GM12878 (cell line): ENCODE data around the gene PRELID2. TPM values are rescaled to one million over a fixed set of nuclear protein-coding genes. Genes with fewer than 3 reads are reported as not detected.

Experiments used
- ATAC-seq: fragments of 200-7000 bp; cut with Tn5 transposase; 3 replicates; pipeline ENCODE4 v1.9.1; 2020; ENCODE audit warnings: mild to moderate bottlenecking, moderate library complexity
- BruUV-seq: library from RNA; stranded (reverse); fragments of 400-500 nt; replicated peaks from 2 replicates; lab custom pipeline; 2021; lab: Mats Ljungman, UMichigan
- CTCF ChIA-PET: fragments of 300-600 bp; sonication (Branson Sonifier 250); formaldehyde crosslinking; extraction: SDS; loops from one replicate; lab custom pipeline; 2021; ENCODE audit warnings: inconsistent platforms; lab: Yijun Ruan, JAX
- POLR2A ChIA-PET: fragments of 350-600 bp; formaldehyde crosslinking; extraction: SDS; loops from one replicate; lab custom pipeline; 2021; ENCODE audit warnings: inconsistent platforms; lab: Charles Lee
- RAD21 ChIA-PET: fragments of 300-600 bp; sonication (Branson Sonifier 250); formaldehyde crosslinking; loops from one replicate; lab custom pipeline; 2023; ENCODE audit warnings: antibody characterized with exemption; ENCODE audit not compliant: unreplicated experiment; lab: Charles Lee
- SMC1A ChIA-PET: fragments of 300-600 bp; sonication (Branson Sonifier 250); formaldehyde crosslinking; loops from one replicate; lab custom pipeline; 2023; ENCODE audit not compliant: unreplicated experiment, uncharacterized antibody; lab: Charles Lee
- DNase-seq: peaks from one replicate; pipeline ENCODE4 v3.0.0-alpha.2; 2011; ENCODE audit warnings: low read depth, low spot score
- FAIRE-seq: peaks from 3 replicates; lab custom pipeline; 2011; peaks lifted over from hg19 to GRCh38; lab: Jason Lieb, UNC
- H2AFZ ChIP-seq: 2 replicates; pipeline ENCODE4 v1.6.0; 2011; ENCODE audit warnings: low read depth, low read length, control low read depth; ENCODE audit not compliant: control insufficient read depth
- H3K27ac ChIP-seq: 2 replicates; pipeline ENCODE4 v1.5.1; 2011; ENCODE audit warnings: control low read depth; ENCODE audit not compliant: control insufficient read depth, insufficient read depth
- H3K27me3 ChIP-seq, 2 experiments: replicated peaks in 1 of 2; 2 replicates each; pipeline versions ENCODE4 v1.6.0 to v1.6.1; 2011; ENCODE audit warnings: low read length in 1 of 2; ENCODE audit not compliant: control insufficient read depth in 2 of 2, insufficient read depth in 2 of 2
- H3K36me3 ChIP-seq, 2 experiments: 2 replicates each; pipeline ENCODE4 v1.5.1; 2011; ENCODE audit warnings: low read length in 1 of 2; ENCODE audit not compliant: control insufficient read depth in 2 of 2, insufficient read depth in 2 of 2
- H3K4me1 ChIP-seq: 2 replicates; pipeline ENCODE4 v1.6.1; 2011; ENCODE audit warnings: mild to moderate bottlenecking, low read length, moderate library complexity, mixed read lengths; ENCODE audit not compliant: control insufficient read depth, insufficient read depth
- H3K4me2 ChIP-seq: 2 replicates; pipeline ENCODE4 v1.6.0; 2011; ENCODE audit warnings: control low read depth; ENCODE audit not compliant: control insufficient read depth, insufficient read depth
- H3K4me3 ChIP-seq: fragments of 200-600 bp; sonication (generic); 2 replicates; pipeline ENCODE4 v1.5.1; 2016
- H3K79me2 ChIP-seq: 2 replicates; pipeline ENCODE4 v1.6.0; 2011; ENCODE audit warnings: low read length; ENCODE audit not compliant: control insufficient read depth, insufficient read depth
- H3K9ac ChIP-seq: 2 replicates; pipeline ENCODE4 v1.8.0; 2011; ENCODE audit warnings: low read length, control low read depth, mixed read lengths; ENCODE audit not compliant: control insufficient read depth, insufficient read depth
- H3K9me3 ChIP-seq: replicated peaks from 3 replicates; pipeline ENCODE4 v1.5.1; 2011; ENCODE audit warnings: mild to moderate bottlenecking, low read length; ENCODE audit not compliant: control insufficient read depth, insufficient read depth
- H4K20me1 ChIP-seq: 2 replicates; pipeline ENCODE4 v1.6.0; 2011; ENCODE audit not compliant: control insufficient read depth, insufficient read depth
- CHD1 ChIP-seq: IDR thresholded peaks from 2 replicates; pipeline ENCODE4 v1.6.1; 2012; ENCODE audit warnings: low read depth, low read length, improper control_type of control experiment
- CREB1 ChIP-seq: IDR thresholded peaks from 2 replicates; pipeline ENCODE4 v1.6.1; 2012; ENCODE audit warnings: low read depth, mild to moderate bottlenecking, inconsistent platforms
- EGR1 ChIP-seq, 2 experiments: IDR thresholded peaks; 1 replicate in 1 of 2; 2 replicates in 1 of 2; pipeline ENCODE4 v1.6.1; 2011 to 2012; ENCODE audit warnings: low read depth in 2 of 2, low read length in 2 of 2, borderline replicate concordance in 1 of 2, mild to moderate bottlenecking in 1 of 2, moderate library complexity in 1 of 2
- HDAC2 ChIP-seq: fragments of 200-600 bp; sonication (generic); IDR thresholded peaks from 2 replicates; pipeline ENCODE4 v1.6.1; 2017
- JUND ChIP-seq: IDR thresholded peaks from 2 replicates; pipeline ENCODE4 v1.6.1; 2012; ENCODE audit warnings: low read depth, mild to moderate bottlenecking, low read length, improper control_type of control experiment, moderate library complexity
- LARP7 ChIP-seq: fragments of 450-650 bp; IDR thresholded peaks from 2 replicates; pipeline ENCODE4 v1.6.1; 2017; ENCODE audit warnings: mild to moderate bottlenecking
- MAX ChIP-seq: IDR thresholded peaks from 2 replicates; pipeline ENCODE4 v1.6.1; 2012; ENCODE audit warnings: low read depth, low read length, improper control_type of control experiment
- NFIC ChIP-seq: IDR thresholded peaks from 2 replicates; pipeline ENCODE4 v1.6.1; 2012; ENCODE audit warnings: low read depth, mild to moderate bottlenecking, inconsistent platforms, low read length, moderate library complexity
- NRF1 ChIP-seq: conservative IDR thresholded peaks from 2 replicates; pipeline ENCODE4 v1.6.1; 2011; ENCODE audit warnings: mild to moderate bottlenecking, low read depth, low read length, improper control_type of control experiment
- USF1 ChIP-seq: IDR thresholded peaks from 2 replicates; pipeline ENCODE4 v1.6.1; 2011; ENCODE audit warnings: borderline replicate concordance, low read depth, mild to moderate bottlenecking, moderate library complexity, mixed read lengths, low read length; ENCODE audit not compliant: insufficient read depth; ENCODE audit errors: extremely low read length
- ZBTB33 ChIP-seq: fragments of 450-650 bp; IDR thresholded peaks from 2 replicates; pipeline ENCODE4 v1.6.1; 2017; ENCODE audit warnings: mild to moderate bottlenecking
- WGBS: methylation state at CpG from one replicate; pipeline ENCODE4 v1.1.6; 2016; ENCODE audit warnings: low lambda C conversion rate; ENCODE audit not compliant: insufficient replicate concordance, insufficient coverage; ENCODE audit errors: missing lambda C conversion rate; 5-methylcytosine and 5-hydroxymethylcytosine counted together
- in situ Hi-C: fragments of 300-500 bp; cut with MboI; formaldehyde crosslinking; loops from 9 replicates; pipeline ENCODE4 v1.14.3; 2018; ENCODE audit warnings: mixed read lengths
- intact Hi-C: fragments of 100-400 bp; cut with micrococcal nuclease; formaldehyde crosslinking; loops from one replicate; pipeline ENCODE4 v1.14.2; 2022; ENCODE audit not compliant: unreplicated experiment
- polyA plus RNA-seq, 11 experiments: library from polyadenylated mRNA; depleted of rRNA in 4 of 11; unstranded in 6 of 11; stranded (reverse) in 5 of 11; fragments of >200 nt; fragmentation: Nextera tagmentation in 4 of 11; fragmentation: Illumina TruSeq in 1 of 11; extraction: Ambion mirVana in 4 of 11; extraction: Trizol in 1 of 11; gene quantifications; 1 replicate in 1 of 11; 2 replicates in 10 of 11; pipeline versions ENCODE4 v1.2.1 to v1.2.3, GENCODE V29; 2011 to 2016; ENCODE audit warnings: inconsistent platforms in 2 of 11, missing spikeins in 2 of 11, low read depth in 1 of 11
- total RNA-seq, 4 experiments: library from RNA; depleted of rRNA in 3 of 4; stranded (reverse); fragments of >200 nt in 3 of 4; fragmentation: Illumina TruSeq in 1 of 4; extraction: Trizol in 1 of 4; gene quantifications; 2 replicates each; pipeline versions ENCODE4 v1.2.1 to v1.2.3, GENCODE V29; 2013 to 2021
- TF ChIP-seq, protein P1 (sequence below): IDR thresholded peaks from 2 replicates; pipeline ENCODE4 v1.6.1; 2012; ENCODE audit warnings: low read depth, low read length, improper control_type of control experiment
- TF ChIP-seq, protein P2 (sequence below): IDR thresholded peaks from 2 replicates; pipeline ENCODE4 v1.6.1; 2012; ENCODE audit warnings: mild to moderate bottlenecking, low read depth, low read length
- TF ChIP-seq, protein P3 (sequence below): fragments of 450-650 bp; IDR thresholded peaks from 2 replicates; pipeline ENCODE4 v1.6.1; 2016; ENCODE audit warnings: mild to moderate bottlenecking

The PRELID2 gene
- total and polyA plus RNA-seq, 10 of the 15 experiments (the other 5 are each of a cell fraction or from before 2014, with no cell fraction given), result 0.07 to 0.31 (median 0.13) TPM; not detected in 5

DNA sequence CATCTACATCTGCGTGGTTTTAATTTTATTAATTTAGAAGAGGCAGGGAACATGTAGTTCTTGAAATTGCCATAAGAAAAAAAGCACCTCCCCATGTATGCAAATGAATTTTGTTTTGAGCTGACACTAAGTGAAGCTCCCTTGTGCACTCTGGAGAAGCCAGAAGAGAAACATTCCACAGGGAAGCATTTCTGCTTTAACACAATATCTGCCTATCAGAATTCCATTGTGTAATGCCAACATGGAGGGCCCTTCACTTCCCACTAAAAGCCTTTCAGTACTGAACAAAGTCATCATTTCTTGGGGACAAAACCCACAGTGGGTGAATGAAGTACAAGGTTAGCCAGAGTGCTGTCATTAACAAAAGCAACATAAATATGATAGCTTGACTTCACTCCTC is 59.7 kb downstream of the PRELID2 start:
- H3K27me3 ChIP-seq, result no peaks in the 10 kb centered on the region
- no peak overlapping the region for H3K27ac ChIP-seq
- FAIRE-seq (no peak), ATAC-seq (no peak), DNase-seq (no peak)
- intact Hi-C loops, result no loop called here
- H3K9me3 ChIP-seq, result no peaks in the 10 kb centered on the region; the same call in 2 of the 3 replicates
- H2AFZ ChIP-seq, result no peak overlapping the region
- SMC1A ChIA-PET, result no interaction called here
- 0% methylated on average over 1 of the region's 1 CpG for WGBS
- no peaks in the 10 kb centered on the region for H4K20me1 ChIP-seq
- CTCF ChIA-PET, result no interaction called here
- no TSS peak for BruUV-seq
- H3K9ac ChIP-seq, result no peak overlapping the region
- POLR2A ChIA-PET, result no interaction called here
- no peaks in the 10 kb centered on the region for H3K79me2 ChIP-seq
- no peak overlapping the region for H3K4me2 ChIP-seq
- no peak overlapping the region for H3K4me3 ChIP-seq
- RAD21 ChIA-PET, result no interaction called here
- no peaks in the 10 kb centered on the region for H3K36me3 ChIP-seq
- H3K4me1 ChIP-seq, result no peaks in the 10 kb centered on the region
- in situ Hi-C loops, result no loop called here
- TF ChIP-seq USF1 (no peak), LARP7 (no peak), NFIC (no peak), EGR1 (IDR thresholded peaks at IDR 0.05; ENCODE audit: borderline replicate concordance in 1 of 2, low read depth in 2 of 2, low read length in 2 of 2) (no peak), CHD1 (no peak), ZBTB33 (no peak), JUND (no peak), HDAC2 (no peak), CREB1 (no peak), MAX (no peak), NRF1 (no peak)
- TF ChIP-seq, protein P1, sequence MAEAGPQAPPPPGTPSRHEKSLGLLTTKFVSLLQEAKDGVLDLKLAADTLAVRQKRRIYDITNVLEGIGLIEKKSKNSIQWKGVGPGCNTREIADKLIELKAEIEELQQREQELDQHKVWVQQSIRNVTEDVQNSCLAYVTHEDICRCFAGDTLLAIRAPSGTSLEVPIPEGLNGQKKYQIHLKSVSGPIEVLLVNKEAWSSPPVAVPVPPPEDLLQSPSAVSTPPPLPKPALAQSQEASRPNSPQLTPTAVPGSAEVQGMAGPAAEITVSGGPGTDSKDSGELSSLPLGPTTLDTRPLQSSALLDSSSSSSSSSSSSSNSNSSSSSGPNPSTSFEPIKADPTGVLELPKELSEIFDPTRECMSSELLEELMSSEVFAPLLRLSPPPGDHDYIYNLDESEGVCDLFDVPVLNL, result no peak
- TF ChIP-seq, protein P2, sequence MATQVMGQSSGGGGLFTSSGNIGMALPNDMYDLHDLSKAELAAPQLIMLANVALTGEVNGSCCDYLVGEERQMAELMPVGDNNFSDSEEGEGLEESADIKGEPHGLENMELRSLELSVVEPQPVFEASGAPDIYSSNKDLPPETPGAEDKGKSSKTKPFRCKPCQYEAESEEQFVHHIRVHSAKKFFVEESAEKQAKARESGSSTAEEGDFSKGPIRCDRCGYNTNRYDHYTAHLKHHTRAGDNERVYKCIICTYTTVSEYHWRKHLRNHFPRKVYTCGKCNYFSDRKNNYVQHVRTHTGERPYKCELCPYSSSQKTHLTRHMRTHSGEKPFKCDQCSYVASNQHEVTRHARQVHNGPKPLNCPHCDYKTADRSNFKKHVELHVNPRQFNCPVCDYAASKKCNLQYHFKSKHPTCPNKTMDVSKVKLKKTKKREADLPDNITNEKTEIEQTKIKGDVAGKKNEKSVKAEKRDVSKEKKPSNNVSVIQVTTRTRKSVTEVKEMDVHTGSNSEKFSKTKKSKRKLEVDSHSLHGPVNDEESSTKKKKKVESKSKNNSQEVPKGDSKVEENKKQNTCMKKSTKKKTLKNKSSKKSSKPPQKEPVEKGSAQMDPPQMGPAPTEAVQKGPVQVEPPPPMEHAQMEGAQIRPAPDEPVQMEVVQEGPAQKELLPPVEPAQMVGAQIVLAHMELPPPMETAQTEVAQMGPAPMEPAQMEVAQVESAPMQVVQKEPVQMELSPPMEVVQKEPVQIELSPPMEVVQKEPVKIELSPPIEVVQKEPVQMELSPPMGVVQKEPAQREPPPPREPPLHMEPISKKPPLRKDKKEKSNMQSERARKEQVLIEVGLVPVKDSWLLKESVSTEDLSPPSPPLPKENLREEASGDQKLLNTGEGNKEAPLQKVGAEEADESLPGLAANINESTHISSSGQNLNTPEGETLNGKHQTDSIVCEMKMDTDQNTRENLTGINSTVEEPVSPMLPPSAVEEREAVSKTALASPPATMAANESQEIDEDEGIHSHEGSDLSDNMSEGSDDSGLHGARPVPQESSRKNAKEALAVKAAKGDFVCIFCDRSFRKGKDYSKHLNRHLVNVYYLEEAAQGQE, result no peak
- TF ChIP-seq, protein P3, sequence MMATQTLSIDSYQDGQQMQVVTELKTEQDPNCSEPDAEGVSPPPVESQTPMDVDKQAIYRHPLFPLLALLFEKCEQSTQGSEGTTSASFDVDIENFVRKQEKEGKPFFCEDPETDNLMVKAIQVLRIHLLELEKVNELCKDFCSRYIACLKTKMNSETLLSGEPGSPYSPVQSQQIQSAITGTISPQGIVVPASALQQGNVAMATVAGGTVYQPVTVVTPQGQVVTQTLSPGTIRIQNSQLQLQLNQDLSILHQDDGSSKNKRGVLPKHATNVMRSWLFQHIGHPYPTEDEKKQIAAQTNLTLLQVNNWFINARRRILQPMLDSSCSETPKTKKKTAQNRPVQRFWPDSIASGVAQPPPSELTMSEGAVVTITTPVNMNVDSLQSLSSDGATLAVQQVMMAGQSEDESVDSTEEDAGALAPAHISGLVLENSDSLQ, result no peak
